ENCODE data around the gene MRPL11.

- TF ChIP-seq EZH2phosphoT487 (IDR thresholded peaks at IDR 0.05; ENCODE audit: low read depth) = no peak
- TF ChIP-seq CTCF (IDR thresholded peaks at IDR 0.05; ENCODE audit: low read depth, low read length) = no peak
Observed at GRCh38 chr11:66454828-66455227, 16.2 kb upstream of the MRPL11 start.
